ENCODE results near the gene NTM.

The NTM gene

DNA sequence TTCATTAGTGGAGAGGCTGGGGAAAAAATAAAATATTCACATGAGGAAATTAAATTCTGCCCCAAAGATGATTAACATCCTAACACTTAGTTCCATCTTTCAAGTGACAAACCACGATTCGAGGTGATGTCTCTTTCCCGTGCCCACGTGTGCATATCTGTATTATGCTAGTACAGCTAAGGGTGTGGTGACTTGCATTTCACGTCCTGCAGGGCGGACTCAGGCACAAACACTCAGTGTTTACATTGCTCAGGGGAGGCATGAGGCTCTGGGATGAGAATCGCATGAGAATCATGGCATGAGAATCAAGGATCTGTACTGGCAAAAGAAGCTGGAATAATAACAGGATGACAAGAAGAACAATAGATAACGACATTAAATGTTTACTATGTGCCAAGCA lies 179.4 kb downstream of the NTM start:
- DNase-seq (ENCODE audit: low read depth in 2 of 2): no peak

DNA sequence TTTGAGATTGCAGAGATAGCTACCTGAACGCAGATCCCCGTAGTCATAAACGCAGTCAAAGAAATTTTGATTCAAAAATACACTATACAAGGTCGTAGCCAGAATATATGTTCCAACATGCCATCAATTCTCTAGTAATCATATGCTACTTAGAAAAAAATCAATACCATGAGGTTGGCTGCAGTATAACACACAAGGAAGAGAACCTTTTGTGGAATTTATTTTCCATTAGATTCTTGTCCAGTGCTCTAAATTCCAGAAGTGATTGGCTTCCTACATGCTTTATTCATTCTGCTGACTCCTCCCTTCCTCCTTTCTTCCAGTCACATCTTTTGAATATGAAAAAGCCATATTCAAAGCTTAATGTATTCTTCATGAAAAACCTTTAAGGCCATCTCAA lies 189.9 kb downstream of the NTM start:
- no peak for DNase-seq (ENCODE audit: low read depth in 2 of 2)

- no peak for DNase-seq (ENCODE audit: low read depth in 2 of 2)
Measured at GRCh38 chr11:131561501-131561900, 191.1 kb downstream of the NTM start.

- no peak for DNase-seq (ENCODE audit: low read depth in 2 of 2)
Measured at GRCh38 chr11:131561972-131562371, 191.6 kb downstream of the NTM start.

GRCh38 chr11:131568318-131568717 lies 197.9 kb downstream of the NTM start:
- DNase-seq (ENCODE audit: low read depth in 2 of 2): no peak

- no peak for DNase-seq (ENCODE audit: low read depth in 2 of 2)
Measured at GRCh38 chr11:131571571-131571970, 201.2 kb downstream of the NTM start.

DNA sequence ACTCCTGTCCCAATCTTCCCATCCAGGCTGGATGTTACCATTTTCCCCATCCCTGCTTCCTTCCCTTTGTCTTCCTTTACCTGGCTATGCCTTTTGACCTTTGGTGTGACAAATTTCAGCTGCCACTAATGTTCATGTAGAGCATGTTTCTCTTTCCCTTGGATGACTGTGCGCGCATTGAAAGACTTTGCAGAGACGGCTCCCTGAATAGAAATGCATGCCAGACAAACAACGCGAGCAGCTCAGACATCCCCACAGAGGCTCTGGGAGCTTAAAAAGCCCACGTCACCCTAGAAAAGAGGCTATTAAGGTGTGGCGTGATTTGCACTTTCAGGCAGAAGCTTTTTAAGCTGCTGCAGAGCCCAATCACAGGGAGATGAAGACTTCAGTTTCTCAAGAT lies 202.0 kb downstream of the NTM start:
- DNase-seq (ENCODE audit: low read depth in 2 of 2): no peak

GRCh38 chr11:131579932-131580387 lies 209.5 kb downstream of the NTM start:
- DNase-seq (ENCODE audit: low read depth in 2 of 2): no peak

DNA sequence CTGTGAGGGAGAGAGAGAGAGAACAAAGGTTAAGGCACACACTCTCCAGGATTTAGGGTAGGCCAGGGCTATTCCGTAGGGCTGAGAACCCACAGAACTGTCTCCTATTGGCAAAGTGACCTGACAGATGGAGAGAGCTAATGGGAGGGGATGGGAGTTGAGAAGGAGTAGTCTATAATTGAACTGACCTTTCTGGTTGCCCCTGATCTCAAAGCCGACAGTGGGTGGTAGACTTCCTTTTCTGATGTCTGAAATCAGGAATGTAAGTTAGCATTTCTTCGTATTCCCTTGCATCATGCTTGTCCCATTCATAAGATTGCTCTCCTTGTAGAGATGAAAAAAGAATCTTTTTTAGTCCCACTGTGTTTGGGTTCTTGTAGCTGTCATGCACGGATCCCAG lies 210.1 kb downstream of the NTM start:
- no peak for DNase-seq (ENCODE audit: low read depth in 2 of 2)

GRCh38 chr11:131581046-131581445 lies 210.6 kb downstream of the NTM start:
- DNase-seq (ENCODE audit: low read depth in 2 of 2): no peak

DNA sequence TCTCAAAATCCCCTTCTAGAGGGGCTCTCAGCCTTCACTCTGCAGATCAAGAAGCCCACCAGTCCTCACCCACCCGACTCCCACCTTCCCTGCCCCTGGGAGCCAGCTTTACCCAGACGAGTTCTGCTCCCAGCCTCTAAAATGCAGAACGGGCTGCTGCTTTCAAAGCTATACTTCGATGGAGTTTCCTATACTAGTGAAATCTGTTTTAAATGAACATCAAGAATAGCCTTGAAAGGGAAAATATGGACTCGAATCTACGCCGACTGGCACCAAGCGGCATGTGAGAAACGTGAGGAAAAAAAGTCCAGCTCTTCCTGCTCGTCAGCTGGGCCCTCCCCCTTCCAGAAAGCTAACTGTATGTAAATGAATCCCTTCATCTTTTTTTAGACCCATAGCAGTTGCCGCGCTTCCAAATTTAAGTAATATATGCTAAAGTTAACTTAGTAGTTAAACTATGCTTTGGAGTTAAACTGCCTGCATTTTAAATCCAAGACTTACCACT lies 211.7 kb downstream of the NTM start:
- no peak for DNase-seq (ENCODE audit: low read depth in 2 of 2)

DNA sequence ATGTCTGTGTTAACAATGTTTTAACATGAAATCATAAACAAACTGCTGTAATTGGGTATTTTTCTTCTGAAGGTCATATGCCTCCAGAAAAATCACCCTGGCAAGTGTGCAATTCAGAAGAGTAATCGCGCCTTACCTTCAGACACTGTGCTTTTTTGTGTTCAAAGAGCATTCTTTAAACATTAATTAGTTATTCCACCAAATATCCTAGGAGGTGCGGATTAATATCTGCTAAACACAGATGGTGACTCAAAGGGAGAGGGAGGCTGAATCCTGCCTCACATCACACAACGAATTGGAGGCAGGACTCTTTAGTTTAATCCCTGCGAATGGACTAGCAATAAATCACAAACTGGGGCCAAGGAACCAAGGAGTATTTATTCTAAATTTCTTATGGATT lies 213.0 kb downstream of the NTM start:
- DNase-seq (ENCODE audit: low read depth in 2 of 2): no peak

DNA sequence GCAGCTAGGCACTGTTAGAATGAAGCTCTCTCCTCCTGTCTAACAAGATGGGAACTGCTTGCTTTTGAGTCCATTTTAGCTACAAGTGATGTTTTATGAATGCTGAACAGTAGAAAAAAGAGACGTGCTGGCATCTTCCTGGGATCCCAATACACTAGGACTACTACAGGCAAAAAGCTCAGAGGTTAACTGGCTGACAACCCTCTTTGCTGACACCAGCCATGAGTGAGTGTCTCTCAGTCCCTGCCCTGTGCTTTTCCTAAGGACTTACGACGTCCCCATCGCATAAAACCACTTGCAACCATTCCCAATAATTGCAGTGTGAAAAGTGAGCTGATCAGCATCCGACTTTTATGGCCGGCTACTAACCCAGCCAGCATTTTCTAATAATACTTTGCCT lies 213.5 kb downstream of the NTM start:
- no peak for DNase-seq (ENCODE audit: low read depth in 2 of 2)

DNA sequence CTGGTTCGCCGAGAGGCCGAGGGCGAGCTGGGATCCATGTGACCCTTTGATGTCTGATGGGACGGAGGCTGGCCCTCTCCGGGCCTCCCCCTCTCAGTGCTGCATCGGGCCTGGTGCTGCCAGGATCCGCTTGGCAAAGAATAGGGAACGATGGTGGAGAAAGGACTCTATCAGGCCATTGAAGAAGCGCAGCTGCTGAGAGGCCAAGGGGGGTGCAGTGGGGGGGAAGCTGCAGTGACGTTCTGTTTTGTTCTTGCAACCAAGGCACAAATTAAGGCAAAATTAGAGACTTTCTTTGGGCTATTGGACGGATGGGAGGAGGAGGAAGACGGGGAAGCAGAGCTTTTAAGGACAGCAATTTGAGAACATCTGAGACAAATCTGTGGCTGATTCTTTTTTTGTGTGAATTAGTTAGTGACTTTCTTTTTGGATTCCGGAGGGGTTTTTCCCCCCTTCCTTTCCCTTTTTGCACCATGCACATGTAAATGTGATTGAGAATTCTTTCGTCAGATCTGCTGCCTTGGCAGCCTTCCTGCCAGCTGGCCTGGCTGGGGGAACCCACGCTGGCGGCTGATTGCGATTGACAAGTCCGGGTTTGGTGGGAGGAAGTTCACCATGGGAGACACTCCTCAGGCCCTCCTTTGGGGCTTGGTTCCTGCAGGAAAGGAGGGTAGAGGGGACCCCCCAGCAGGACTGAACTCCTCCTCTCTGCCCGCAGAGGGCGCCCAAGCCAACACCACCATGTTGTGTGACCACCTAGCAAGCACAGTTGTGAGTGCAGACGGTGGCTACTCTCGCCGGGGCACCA lies 214.6 kb downstream of the NTM start:
- DNase-seq (ENCODE audit: low read depth in 2 of 2): no peak

GRCh38 chr11:131588057-131588456 lies 217.6 kb downstream of the NTM start:
- DNase-seq (ENCODE audit: low read depth in 2 of 2): no peak

- DNase-seq (ENCODE audit: low read depth in 2 of 2): no peak
Measured at GRCh38 chr11:131591051-131591461, 220.6 kb downstream of the NTM start.

GRCh38 chr11:131592152-131592551 lies 221.7 kb downstream of the NTM start:
- no peak for DNase-seq (ENCODE audit: low read depth in 2 of 2)

DNA sequence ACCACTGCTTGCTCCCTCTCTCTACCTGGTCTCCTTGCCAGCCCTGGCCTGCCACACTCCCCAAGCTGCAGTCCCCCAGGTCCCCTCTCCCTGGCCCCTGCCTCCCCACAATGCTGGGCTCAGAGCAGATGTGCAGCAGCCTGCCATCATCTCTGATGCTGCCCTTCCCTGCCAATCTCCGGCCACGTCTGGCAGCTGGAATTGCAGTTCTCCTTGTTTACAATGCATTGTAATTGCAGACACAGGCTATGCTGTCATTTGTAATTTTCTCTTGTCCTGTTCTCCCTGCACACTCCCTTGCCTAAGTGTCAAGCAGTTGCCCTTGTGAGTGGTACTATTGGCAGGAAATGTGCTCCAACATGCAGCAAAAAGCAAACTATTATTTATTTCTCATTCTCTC lies 222.3 kb downstream of the NTM start:
- DNase-seq (ENCODE audit: low read depth in 2 of 2): no peak

DNA sequence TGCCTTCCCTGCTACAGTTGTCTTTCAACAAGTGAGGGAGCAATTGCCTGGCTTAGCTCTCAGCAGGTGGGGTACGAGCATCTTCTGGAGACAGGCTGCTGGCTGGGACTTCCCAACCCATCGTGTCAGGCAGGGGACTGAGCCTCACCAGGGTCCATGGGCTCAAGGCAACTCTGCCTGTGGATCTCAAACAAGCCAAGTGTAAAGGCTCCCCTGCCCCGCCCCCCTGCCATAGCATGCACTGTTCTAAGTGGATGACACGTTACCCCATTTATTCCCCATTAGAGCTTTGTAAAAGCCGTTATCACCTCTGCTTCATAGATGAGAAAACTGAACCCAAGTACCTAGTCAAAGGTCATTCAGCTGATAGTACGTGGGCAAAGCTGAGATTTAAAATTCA lies 222.9 kb downstream of the NTM start:
- no peak for DNase-seq (ENCODE audit: low read depth in 2 of 2)

DNA sequence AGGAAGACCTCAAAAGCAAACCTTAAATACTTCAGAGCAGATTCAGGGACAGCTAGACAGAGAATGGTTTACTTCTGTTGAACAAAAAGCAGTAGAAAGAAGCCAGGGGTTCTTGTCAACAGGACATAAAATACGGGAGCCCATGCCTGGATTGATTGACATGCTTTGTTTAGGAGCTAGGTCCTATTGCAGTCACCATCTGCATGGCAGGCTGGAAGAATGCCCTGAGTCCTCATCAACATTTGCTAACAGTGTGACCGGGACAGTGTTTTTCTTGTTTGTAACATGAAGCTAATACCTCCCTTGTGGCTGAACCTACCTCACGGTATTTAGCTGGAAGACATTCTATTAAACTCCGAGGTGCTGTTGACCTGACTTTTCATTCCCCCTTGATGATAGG lies 225.4 kb downstream of the NTM start:
- no peak for DNase-seq (ENCODE audit: low read depth in 2 of 2)

DNA sequence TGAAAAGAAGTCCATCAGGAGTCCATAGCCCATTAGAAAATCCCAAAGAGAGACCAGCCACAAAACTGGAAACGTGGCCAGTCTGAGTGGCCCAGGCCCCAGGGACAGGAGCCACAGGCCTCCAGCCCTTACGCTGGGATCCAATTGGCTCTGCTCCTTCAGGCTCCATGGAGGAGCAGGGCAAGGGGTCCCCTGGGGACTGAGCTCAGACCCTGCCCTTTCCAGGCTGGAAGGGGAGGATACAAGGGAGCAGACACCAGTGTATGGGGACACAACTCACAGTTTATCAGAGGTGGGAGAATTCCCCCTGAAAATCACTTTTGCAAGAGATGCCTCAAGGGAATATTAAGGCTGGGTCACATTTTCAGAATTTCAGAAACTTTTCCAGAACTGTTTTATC lies 227.5 kb downstream of the NTM start:
- no peak for DNase-seq (ENCODE audit: low read depth in 2 of 2)

GRCh38 chr11:131598305-131598704 lies 227.9 kb downstream of the NTM start:
- DNase-seq (ENCODE audit: low read depth in 2 of 2): no peak

- no peak for DNase-seq (ENCODE audit: low read depth in 2 of 2)
Measured at GRCh38 chr11:131599285-131599684, 228.9 kb downstream of the NTM start.

DNA sequence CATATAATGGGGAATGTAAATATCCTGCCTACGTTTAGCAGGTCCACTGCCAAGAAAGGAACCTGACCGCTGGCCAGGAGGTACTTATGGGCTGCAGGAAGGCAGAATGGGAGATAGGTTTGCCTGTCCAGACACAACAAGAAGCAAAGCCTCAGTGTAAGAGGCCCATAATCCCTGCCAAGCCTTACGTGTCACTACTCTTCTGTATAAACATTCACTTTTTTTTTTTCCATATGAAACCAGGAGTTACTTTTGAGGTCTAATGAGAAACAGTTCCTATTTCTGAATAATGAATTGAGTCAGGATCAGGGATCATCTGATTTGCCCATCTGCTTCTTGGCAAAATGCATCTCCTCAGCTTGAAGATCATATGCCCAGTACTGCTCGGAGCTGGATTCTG lies 230.2 kb downstream of the NTM start:
- DNase-seq (ENCODE audit: low read depth in 2 of 2): no peak
